ENCODE results near the gene ABCA13. TPM values are rescaled to one million over a fixed set of nuclear protein-coding genes. Genes with fewer than 3 reads are reported as not detected.
A peak's percentile ranks its signal among the peaks of the same experiment; 100 is the strongest.

ABCA13 gene
- total RNA-seq, 2 donors from 2014 or later, result not detected

DNA sequence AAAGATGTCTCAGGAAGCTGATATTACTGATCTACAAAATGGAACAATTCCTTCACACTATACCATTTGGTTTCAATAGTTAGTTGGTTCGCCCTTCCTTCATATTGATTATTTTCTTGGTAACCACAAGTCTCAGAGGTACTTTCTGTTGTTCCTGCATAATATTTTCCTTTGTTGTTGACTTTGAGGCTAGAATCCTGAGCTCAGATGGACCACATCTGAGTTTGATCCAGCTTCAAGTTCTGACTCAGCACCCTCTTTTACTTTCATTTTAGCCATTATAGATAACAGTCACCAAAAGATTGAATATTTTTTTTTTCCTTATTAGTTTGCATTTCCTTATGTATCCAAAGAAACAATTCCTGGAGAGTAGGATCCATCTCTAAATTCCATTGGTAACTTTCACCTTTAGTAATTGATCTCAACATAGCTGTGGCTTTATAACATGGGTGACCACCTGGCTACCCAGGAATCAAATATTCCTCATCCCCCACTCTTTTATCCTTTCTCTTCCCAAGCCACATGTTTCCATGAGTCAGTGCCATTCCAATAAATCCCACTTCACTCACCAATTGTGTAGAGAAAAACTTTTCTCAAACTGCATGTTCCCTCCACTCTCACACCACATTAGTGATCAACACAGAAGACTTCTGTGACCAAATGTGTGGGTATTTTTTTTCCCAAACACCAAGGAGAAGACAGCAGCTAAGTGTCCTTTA is 9.7 kb upstream of the ABCA13 start:
- Mint-ChIP-seq H3K4me1 (no peaks in the 10 kb centered on the region), H3K27ac (no peak overlapping the region), H3K36me3 (ENCODE audit: low read depth) (no peaks in the 10 kb centered on the region), H3K9me3 (no peaks in the 10 kb centered on the region), H3K4me3 (no peak overlapping the region), H3K27me3 (peaks cover 14% of the 10 kb centered on the region)
- ATAC-seq (replicated peaks), result no peak

DNA sequence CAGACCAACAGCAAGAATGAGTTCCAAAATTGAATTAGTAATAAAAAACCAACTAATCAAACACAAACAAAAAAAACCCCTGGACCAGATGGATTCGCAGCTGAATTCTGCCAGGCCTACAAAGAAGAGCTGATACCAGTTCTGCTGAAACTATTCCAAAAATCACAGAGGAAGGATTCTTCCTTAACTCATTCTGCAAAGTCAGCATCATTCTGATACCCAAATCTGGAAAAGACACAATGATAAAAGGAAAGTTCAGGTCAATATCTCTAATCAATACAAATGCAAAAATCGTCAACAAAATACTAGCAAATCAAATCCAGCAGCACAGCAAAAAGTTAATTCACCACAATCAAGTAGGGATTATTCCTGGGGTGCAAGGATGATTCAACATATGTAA is 6.1 kb upstream of the ABCA13 start:
- Mint-ChIP-seq H3K4me3 (no peak overlapping the region), H3K4me1 (no peaks in the 10 kb centered on the region), H3K27ac (no peak overlapping the region), H3K27me3 (peaks cover 28% of the 10 kb centered on the region), H3K36me3 (ENCODE audit: low read depth) (no peaks in the 10 kb centered on the region), H3K9me3 (no peaks in the 10 kb centered on the region)
- no peak for ATAC-seq (replicated peaks)

DNA sequence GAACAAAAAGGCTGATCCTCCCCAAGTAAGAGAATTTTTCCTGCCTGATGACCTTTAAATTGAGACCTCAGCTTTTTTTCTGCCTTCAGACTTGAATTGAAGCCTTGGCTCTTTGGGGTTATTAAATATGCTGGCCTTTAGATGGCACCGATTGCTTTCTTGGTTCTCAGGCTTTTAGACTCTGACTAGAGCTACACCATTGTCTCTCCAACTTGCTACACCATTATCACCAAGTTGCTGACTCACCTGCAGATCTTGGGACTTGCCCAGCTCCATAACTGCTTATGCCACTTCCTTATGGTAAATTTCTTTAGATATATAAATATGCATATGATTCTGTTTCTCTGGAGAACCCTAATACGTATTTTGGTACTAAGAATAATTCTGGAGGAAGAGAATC is 3.1 kb upstream of the ABCA13 start:
- no peak for ATAC-seq (replicated peaks)
- Mint-ChIP-seq H3K9me3 (no peaks in the 10 kb centered on the region), H3K27ac (no peak overlapping the region), H3K4me3 (no peak overlapping the region), H3K27me3 (peaks cover 24% of the 10 kb centered on the region), H3K4me1 (no peaks in the 10 kb centered on the region), H3K36me3 (ENCODE audit: low read depth) (no peaks in the 10 kb centered on the region)

DNA sequence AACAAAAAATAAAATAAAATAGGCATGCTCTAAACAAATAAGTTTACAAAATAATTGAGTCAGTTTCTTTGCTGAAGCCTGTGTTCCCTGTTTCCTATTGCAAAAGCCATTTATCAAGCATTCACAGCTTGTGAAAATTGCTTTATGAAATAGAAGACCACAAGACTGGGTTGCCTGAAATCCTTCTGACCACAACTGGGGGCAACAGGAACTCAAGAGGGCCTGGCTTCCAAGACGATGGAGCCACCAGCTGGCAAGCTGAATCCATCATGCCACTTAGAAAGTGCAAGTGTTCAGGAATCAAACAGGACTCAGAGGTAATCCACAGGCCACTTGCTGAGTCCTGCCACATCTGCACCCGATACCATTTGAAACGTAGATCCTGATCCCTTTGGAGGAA is 752 bp upstream of the ABCA13 start:
- Mint-ChIP-seq H3K36me3 (ENCODE audit: low read depth) (no peaks in the 10 kb centered on the region), H3K4me1 (no peaks in the 10 kb centered on the region), H3K27me3 (peaks cover 19% of the 10 kb centered on the region), H3K9me3 (no peaks in the 10 kb centered on the region), H3K4me3 (no peak overlapping the region), H3K27ac (no peak overlapping the region)
- no peak for ATAC-seq (replicated peaks)

DNA sequence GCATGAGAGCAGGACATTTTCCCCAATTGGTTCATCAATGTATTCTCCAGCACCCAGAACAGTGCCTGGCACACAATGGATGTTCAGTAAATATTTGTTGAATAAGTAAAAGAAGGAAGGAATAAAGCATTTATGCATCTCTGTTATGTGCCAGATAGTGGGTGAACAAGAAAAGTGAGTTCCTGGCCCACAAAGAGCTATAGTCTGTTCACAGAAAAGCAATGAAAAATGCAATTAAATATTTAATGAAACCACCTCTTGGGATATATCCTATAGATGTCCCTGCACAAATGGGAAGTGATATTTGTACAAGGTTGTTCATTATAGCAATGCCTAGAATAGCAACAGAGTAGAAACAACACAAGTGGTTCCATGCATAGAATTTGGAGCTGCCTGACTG is 2.1 kb downstream of the ABCA13 start:
- Mint-ChIP-seq H3K27me3 (peaks cover 11% of the 10 kb centered on the region), H3K4me3 (no peak overlapping the region), H3K27ac (no peak overlapping the region), H3K4me1 (no peaks in the 10 kb centered on the region), H3K9me3 (no peaks in the 10 kb centered on the region), H3K36me3 (ENCODE audit: low read depth) (no peaks in the 10 kb centered on the region)
- ATAC-seq (replicated peaks), result no peak

DNA sequence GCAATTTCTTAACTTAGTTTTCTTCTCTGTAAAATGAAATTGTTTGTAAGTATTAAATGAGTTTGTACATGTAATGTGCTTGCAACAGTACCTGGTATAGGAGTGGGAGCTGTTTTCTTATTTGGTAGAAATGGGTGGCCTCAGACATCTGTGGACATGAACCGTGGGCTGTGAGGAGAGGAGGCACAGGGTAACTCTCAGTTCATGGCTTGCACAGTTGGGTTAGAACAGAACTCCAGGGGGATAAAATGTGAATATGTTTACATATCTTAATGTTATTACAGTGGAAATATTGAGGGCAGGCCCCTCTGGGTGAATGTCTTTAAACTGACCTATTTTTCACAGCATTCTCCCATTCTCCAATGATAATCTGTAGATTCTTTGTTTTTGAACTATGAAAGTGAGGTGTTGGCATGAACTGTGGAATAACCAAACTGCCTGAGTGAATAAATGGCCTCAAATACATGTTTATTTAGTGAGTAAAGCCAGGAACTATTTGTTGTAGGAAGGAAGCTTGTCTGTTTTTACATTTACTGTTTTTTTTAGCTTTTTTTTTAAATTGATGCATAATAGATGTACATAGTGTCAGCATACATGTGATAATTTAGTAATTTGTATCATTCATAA is 2.6 kb downstream of the ABCA13 start:
- no peaks in the 10 kb centered on the region for H3K9me3 Mint-ChIP-seq
- ATAC-seq (replicated peaks), result no peak
- no peak overlapping the region for H3K27ac Mint-ChIP-seq
- H3K27me3 Mint-ChIP-seq, result peaks cover 9% of the 10 kb centered on the region
- no peaks in the 10 kb centered on the region for H3K36me3 Mint-ChIP-seq (ENCODE audit: low read depth)
- H3K4me3 Mint-ChIP-seq, result no peak overlapping the region
- H3K4me1 Mint-ChIP-seq, result no peaks in the 10 kb centered on the region

GRCh38 chr7:48175019-48175418 is 3.8 kb downstream of the ABCA13 start:
- no peak overlapping the region for H3K4me3 Mint-ChIP-seq
- no peaks in the 10 kb centered on the region for H3K9me3 Mint-ChIP-seq
- no peaks in the 10 kb centered on the region for H3K36me3 Mint-ChIP-seq (ENCODE audit: low read depth)
- no peak for ATAC-seq (replicated peaks)
- peaks cover under 1% of the 10 kb centered on the region for H3K27me3 Mint-ChIP-seq
- H3K4me1 Mint-ChIP-seq, result no peaks in the 10 kb centered on the region
- no peak overlapping the region for H3K27ac Mint-ChIP-seq

- ATAC-seq (replicated peaks), result no peak
- H3K9me3 Mint-ChIP-seq, result no peaks in the 10 kb centered on the region
Measured at GRCh38 chr7:48176356-48176893, 5.2 kb downstream of the ABCA13 start.

GRCh38 chr7:48177271-48177670 is 6.0 kb downstream of the ABCA13 start:
- Mint-ChIP-seq H3K9me3 (no peaks in the 10 kb centered on the region), H3K27ac (no peak overlapping the region), H3K4me3 (no peak overlapping the region), H3K4me1 (no peaks in the 10 kb centered on the region), H3K27me3 (no peaks in the 10 kb centered on the region), H3K36me3 (ENCODE audit: low read depth) (no peaks in the 10 kb centered on the region)
- no peak for ATAC-seq (replicated peaks)

More at GRCh38 chr7:48176356-48176893, 5.2 kb downstream of the ABCA13 start:
- H3K27ac Mint-ChIP-seq, result no peak overlapping the region
- no peaks in the 10 kb centered on the region for H3K36me3 Mint-ChIP-seq (ENCODE audit: low read depth)
- no peaks in the 10 kb centered on the region for H3K27me3 Mint-ChIP-seq
- H3K4me3 Mint-ChIP-seq, result no peak overlapping the region
- H3K4me1 Mint-ChIP-seq, result no peaks in the 10 kb centered on the region

DNA sequence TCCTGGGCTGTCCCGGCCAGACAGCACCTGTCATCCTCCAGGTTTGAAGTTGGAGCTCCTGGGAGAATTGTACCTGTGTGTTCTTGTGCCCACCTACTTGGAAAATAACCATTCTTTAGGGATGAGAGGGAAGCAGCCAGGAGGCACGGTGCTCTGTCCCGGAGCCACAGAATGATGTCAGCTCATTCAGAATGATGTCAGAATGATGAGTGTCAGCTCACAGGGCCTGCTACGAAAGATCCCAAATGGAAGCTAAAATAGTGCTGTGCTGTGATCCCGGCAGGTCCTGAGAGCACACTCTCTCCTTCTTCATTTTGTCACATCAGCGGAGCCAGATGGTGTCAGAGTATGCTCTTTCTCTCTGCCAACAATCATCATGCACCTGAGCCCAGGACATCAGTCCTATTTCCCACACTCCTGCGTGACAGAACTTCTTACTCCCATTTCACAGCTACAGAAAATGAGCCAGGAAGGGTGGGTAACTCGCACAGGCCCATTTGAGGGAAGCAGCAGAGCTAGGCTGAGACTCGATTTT is 8.3 kb downstream of the ABCA13 start:
- no peak for ATAC-seq (replicated peaks)

DNA sequence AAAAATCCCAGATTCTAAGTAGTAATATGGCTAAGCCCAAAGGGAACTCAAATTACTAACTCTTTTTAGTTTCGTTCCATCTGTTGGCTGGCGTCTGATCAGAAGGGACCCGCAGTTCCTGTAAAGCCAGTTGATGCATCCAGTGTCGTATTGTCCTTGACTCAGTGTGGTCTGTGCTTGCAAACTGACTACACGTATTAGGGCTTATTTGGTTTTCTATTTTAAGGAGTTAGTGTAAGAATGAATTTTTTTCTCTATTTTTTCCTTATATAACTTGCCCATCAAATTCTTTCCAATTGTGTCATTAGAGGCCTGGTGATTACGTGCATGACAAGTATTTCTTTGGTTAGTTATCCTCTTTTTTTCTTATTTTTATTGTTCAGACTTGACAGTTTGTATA is 9.7 kb downstream of the ABCA13 start:
- ATAC-seq (replicated peaks), result no peak
- no peak overlapping the region for H3K4me3 Mint-ChIP-seq
- H3K36me3 Mint-ChIP-seq (ENCODE audit: low read depth), result no peaks in the 10 kb centered on the region
- H3K27ac Mint-ChIP-seq, result no peak overlapping the region
- no peaks in the 10 kb centered on the region for H3K9me3 Mint-ChIP-seq
- no peaks in the 10 kb centered on the region for H3K27me3 Mint-ChIP-seq
- no peaks in the 10 kb centered on the region for H3K4me1 Mint-ChIP-seq

More for the DNA sequence above, 8.3 kb downstream of the ABCA13 start:
- H3K27ac Mint-ChIP-seq, result no peak overlapping the region
- H3K4me3 Mint-ChIP-seq, result no peak overlapping the region
- H3K4me1 Mint-ChIP-seq, result no peaks in the 10 kb centered on the region
- H3K9me3 Mint-ChIP-seq, result no peaks in the 10 kb centered on the region
- no peaks in the 10 kb centered on the region for H3K27me3 Mint-ChIP-seq
- no peaks in the 10 kb centered on the region for H3K36me3 Mint-ChIP-seq (ENCODE audit: low read depth)

DNA sequence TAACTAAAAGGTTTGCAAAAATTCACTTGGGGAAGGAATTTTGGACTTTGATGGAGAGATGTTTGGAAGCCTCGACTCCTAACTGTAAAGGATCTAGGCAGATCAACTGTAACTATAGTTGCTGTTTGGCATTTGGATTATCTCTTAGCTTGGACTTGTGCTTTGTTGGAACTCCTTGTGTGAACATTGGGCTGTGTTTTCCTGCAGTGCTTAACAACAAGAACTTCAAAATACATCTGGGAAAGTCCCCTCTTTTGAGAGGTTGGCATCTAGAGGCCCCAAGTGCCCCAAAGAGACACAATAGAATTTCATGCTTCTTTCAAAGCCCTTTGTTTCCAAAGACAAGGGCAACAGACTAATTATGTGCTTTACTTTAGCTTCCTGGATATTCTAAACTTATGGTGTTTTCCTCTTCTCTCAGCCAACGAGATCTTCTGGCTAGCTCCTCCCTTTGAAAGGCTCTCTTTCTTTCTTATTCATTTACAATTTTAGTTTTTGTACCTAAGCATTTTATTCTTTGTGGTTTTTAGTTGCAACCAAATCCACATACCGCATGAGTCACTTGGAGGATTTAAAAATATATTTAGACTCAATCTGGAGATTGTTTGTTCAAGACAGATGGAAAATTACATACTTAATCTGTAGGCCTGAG is 11.6 kb downstream of the ABCA13 start:
- Mint-ChIP-seq H3K4me3 (no peak overlapping the region), H3K4me1 (no peaks in the 10 kb centered on the region), H3K9me3 (no peaks in the 10 kb centered on the region), H3K27ac (no peak overlapping the region), H3K36me3 (ENCODE audit: low read depth) (no peaks in the 10 kb centered on the region), H3K27me3 (peaks cover 2% of the 10 kb centered on the region)
- peak; percentile 44 for ATAC-seq (replicated peaks)

DNA sequence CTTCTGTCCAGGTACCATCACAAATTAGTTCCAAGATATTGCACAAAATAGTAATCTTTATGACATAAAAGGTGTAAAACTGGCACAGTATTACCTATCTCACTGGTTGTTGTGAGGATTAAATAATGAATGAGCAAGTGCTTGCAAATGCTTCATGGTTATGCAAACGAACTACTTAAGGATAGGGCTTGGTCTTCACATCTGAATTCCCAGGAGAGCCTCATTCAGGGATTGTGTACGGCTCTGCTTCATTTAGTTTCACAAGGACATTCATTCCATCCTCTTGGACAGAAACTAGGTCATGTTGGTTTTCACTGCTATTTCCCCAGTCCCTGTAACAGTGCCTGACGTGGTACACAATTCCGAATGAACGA is 12.1 kb downstream of the ABCA13 start:
- H3K4me1 Mint-ChIP-seq, result no peaks in the 10 kb centered on the region

GRCh38 chr7:48183965-48184364 is 12.7 kb downstream of the ABCA13 start:
- no peaks in the 10 kb centered on the region for H3K4me1 Mint-ChIP-seq
- H3K27ac Mint-ChIP-seq, result no peak overlapping the region
- ATAC-seq (replicated peaks), result peak; percentile 26
- H3K4me3 Mint-ChIP-seq, result no peak overlapping the region
- peaks cover 7% of the 10 kb centered on the region for H3K27me3 Mint-ChIP-seq
- no peaks in the 10 kb centered on the region for H3K36me3 Mint-ChIP-seq (ENCODE audit: low read depth)
- H3K9me3 Mint-ChIP-seq, result no peaks in the 10 kb centered on the region

More for the DNA sequence above, 12.1 kb downstream of the ABCA13 start:
- H3K9me3 Mint-ChIP-seq, result no peaks in the 10 kb centered on the region
- no peak overlapping the region for H3K4me3 Mint-ChIP-seq
- H3K36me3 Mint-ChIP-seq (ENCODE audit: low read depth), result no peaks in the 10 kb centered on the region
- no peak overlapping the region for H3K27ac Mint-ChIP-seq
- peaks cover 3% of the 10 kb centered on the region for H3K27me3 Mint-ChIP-seq
- ATAC-seq (replicated peaks), result peak; percentile 6
